ENCODE measurements around the gene TAF1. TPM values are rescaled to one million over a fixed set of nuclear protein-coding genes. Genes with fewer than 3 reads are reported as not detected.
"Not testable (repeated sequence)": the region's sequence is repeated elsewhere in the genome, so short reads cannot be mapped to it uniquely, and the experiment has no call there.

TAF1 gene
- total RNA-seq, 1 donor from 2014 or later = 29.7 TPM

DNA sequence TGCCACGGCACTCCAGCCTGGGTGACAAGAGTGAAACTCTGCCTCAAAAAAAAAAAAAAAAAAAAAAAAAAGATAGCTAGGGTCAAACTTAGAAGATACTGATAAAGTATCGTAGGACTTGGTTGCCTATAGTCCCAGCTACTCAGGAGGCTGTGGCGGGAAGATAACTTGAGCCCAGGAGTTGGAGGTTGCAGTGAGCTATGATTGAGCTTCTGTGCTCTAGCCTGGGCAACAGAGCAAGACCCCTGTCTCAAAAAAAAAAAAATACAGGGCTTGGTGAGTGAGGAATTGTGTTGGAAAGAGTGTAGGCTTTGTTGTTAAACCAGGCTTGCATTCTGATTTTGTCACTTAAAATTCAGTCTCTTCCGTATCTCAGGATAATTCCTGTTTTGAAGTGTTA lies 6.2 kb downstream of the TAF1 start:
- Histone ChIP-seq H3F3A (ENCODE audit: low read depth) (no peaks in the 10 kb centered on the region), H3K27ac (no peak overlapping the region), H3K9ac (no peak overlapping the region), H2AFZ (replicated peaks) (no peak overlapping the region), H3K4me2 (no peak overlapping the region), H3K79me2 (ENCODE audit: low read depth) (peaks cover 46% of the 10 kb centered on the region), H3K36me3 (no peaks in the 10 kb centered on the region), H3K9me3 (ENCODE audit: low read depth) (no peaks in the 10 kb centered on the region), H3K27me3 (no peaks in the 10 kb centered on the region), H3K4me1 (no peaks in the 10 kb centered on the region), H3K4me3 (no peak overlapping the region), H4K20me1 (ENCODE audit: low read depth) (no peaks in the 10 kb centered on the region)
- Mint-ChIP-seq H3K36me3 (peaks cover 10% of the 10 kb centered on the region), H3K27me3 (ENCODE audit: insufficient read depth, low read depth) (no peaks in the 10 kb centered on the region), H3K9me3 (peaks cover 8% of the 10 kb centered on the region), H3K27ac (no peak overlapping the region), H3K4me3 (no peak overlapping the region), H3K4me1 (peaks cover 7% of the 10 kb centered on the region)
- no peak for TF ChIP-seq EZH2 (IDR thresholded peaks at IDR 0.05)
- TF ChIP-seq EZH2phosphoT487 (IDR thresholded peaks at IDR 0.05) = no peak
- TF ChIP-seq, protein P1, sequence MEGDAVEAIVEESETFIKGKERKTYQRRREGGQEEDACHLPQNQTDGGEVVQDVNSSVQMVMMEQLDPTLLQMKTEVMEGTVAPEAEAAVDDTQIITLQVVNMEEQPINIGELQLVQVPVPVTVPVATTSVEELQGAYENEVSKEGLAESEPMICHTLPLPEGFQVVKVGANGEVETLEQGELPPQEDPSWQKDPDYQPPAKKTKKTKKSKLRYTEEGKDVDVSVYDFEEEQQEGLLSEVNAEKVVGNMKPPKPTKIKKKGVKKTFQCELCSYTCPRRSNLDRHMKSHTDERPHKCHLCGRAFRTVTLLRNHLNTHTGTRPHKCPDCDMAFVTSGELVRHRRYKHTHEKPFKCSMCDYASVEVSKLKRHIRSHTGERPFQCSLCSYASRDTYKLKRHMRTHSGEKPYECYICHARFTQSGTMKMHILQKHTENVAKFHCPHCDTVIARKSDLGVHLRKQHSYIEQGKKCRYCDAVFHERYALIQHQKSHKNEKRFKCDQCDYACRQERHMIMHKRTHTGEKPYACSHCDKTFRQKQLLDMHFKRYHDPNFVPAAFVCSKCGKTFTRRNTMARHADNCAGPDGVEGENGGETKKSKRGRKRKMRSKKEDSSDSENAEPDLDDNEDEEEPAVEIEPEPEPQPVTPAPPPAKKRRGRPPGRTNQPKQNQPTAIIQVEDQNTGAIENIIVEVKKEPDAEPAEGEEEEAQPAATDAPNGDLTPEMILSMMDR (IDR thresholded peaks at IDR 0.05) = no peak
- DNase-seq (ENCODE audit: low spot score) = no peak

DNA sequence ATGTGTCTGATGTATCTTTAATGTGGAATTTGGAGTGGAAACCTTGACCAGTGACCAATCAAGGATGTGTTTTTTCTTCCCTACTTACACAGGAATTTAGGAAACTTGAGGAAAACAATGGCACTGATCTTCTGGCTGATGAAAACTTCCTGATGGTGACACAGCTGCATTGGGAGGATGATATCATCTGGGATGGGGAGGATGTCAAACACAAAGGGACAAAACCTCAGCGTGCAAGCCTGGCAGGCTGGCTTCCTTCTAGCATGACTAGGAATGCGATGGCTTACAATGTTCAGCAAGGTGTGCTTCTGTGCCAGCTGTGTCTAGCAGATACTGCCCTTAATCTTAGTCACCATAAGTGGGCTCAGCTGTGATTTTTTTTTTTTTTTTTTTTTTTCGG lies 12.6 kb downstream of the TAF1 start:
- DNase-seq (ENCODE audit: low spot score) = no peak
- no peak for TF ChIP-seq EZH2 (IDR thresholded peaks at IDR 0.05)
- TF ChIP-seq EZH2phosphoT487 (IDR thresholded peaks at IDR 0.05) = no peak
- TF ChIP-seq, protein P1 (IDR thresholded peaks at IDR 0.05) = no peak
- no peak overlapping the region for H3K4me3 Mint-ChIP-seq
- no peaks in the 10 kb centered on the region for H4K20me1 ChIP-seq (ENCODE audit: low read depth)
- no peaks in the 10 kb centered on the region for H3K27me3 ChIP-seq
- H3K4me2 ChIP-seq = no peak overlapping the region
- H3K79me2 ChIP-seq (ENCODE audit: low read depth) = no peaks in the 10 kb centered on the region
- H3K36me3 ChIP-seq = no peaks in the 10 kb centered on the region
- peaks cover 4% of the 10 kb centered on the region for H3K9me3 ChIP-seq (ENCODE audit: low read depth)
- H3K4me1 Mint-ChIP-seq = no peaks in the 10 kb centered on the region
- no peak overlapping the region for H3K27ac Mint-ChIP-seq
- peaks cover 12% of the 10 kb centered on the region for H3K36me3 Mint-ChIP-seq
- no peak overlapping the region for H3K9ac ChIP-seq
- no peak overlapping the region for H3K4me3 ChIP-seq
- no peaks in the 10 kb centered on the region for H3K9me3 Mint-ChIP-seq
- no peak overlapping the region for H3K27ac ChIP-seq
- no peak overlapping the region for H2AFZ ChIP-seq (replicated peaks)
- H3F3A ChIP-seq (ENCODE audit: low read depth) = no peaks in the 10 kb centered on the region
- no peaks in the 10 kb centered on the region for H3K27me3 Mint-ChIP-seq (ENCODE audit: insufficient read depth, low read depth)
- no peaks in the 10 kb centered on the region for H3K4me1 ChIP-seq

DNA sequence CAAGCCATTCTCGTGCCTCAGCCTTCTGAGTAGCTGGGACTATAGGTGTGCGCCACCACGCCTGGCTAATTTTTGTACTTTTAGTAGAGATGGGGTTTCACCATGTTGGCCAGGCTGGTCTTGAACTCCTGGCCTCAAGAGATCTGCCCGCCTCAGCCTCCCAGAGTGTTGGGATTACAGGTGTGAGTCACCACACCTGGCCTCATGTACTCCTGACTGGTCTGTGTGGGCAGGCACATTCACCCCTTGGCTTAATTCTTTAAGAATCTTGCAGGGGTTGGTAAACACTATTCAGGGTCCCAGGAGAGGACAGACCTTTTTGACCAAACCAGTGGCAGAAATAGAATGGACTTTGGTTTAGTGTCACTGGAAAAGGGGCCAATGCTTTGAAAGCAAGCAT lies 25.6 kb downstream of the TAF1 start:
- not testable (repeated sequence) for H3K27ac ChIP-seq; H3K36me3 ChIP-seq; H2AFZ ChIP-seq (replicated peaks); H3K9me3 Mint-ChIP-seq; H3K79me2 ChIP-seq (ENCODE audit: low read depth); H3K9ac ChIP-seq; H3K4me2 ChIP-seq; H3K9me3 ChIP-seq (ENCODE audit: low read depth); DNase-seq (ENCODE audit: low spot score); H3K27me3 Mint-ChIP-seq (ENCODE audit: insufficient read depth, low read depth); H4K20me1 ChIP-seq (ENCODE audit: low read depth); H3K4me3 Mint-ChIP-seq; H3K4me1 Mint-ChIP-seq; H3F3A ChIP-seq (ENCODE audit: low read depth); H3K27ac Mint-ChIP-seq; H3K4me3 ChIP-seq; H3K4me1 ChIP-seq; H3K27me3 ChIP-seq
- H3K36me3 Mint-ChIP-seq = peaks cover 19% of the 10 kb centered on the region

DNA sequence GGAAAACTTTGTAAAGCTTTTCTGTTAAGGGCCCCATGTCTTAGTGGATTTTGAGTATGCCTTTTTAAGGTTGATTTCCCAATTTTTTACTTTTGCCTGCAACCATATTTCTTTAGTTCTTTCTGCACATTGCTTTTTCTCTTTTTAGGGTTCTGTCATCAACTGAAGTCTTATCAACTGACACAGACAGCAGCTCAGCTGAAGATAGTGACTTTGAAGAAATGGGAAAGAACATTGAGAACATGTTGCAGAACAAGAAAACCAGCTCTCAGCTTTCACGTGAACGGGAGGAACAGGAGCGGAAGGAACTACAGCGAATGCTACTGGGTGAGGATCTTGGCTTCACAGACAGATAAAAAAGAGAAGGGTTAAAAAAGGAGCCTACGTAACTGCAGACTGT lies 27.8 kb downstream of the TAF1 start:
- Mint-ChIP-seq H3K27me3 (ENCODE audit: insufficient read depth, low read depth) (no peaks in the 10 kb centered on the region), H3K4me1 (no peaks in the 10 kb centered on the region), H3K9me3 (peaks cover 2% of the 10 kb centered on the region), H3K27ac (no peak overlapping the region), H3K36me3 (peaks cover 30% of the 10 kb centered on the region), H3K4me3 (no peak overlapping the region)
- no peaks in the 10 kb centered on the region for H3K9me3 ChIP-seq (ENCODE audit: low read depth)
- H3K27ac ChIP-seq = no peak overlapping the region
- no peak overlapping the region for H3K4me2 ChIP-seq
- H4K20me1 ChIP-seq (ENCODE audit: low read depth) = no peaks in the 10 kb centered on the region
- H3K36me3 ChIP-seq = no peaks in the 10 kb centered on the region
- H3K4me3 ChIP-seq = no peak overlapping the region
- H2AFZ ChIP-seq (replicated peaks) = no peak overlapping the region
- no peaks in the 10 kb centered on the region for H3K27me3 ChIP-seq
- DNase-seq (ENCODE audit: low spot score) = no peak
- no peak overlapping the region for H3K9ac ChIP-seq
- H3K79me2 ChIP-seq (ENCODE audit: low read depth) = no peaks in the 10 kb centered on the region
- H3K4me1 ChIP-seq = no peaks in the 10 kb centered on the region
- TF ChIP-seq, protein P1 (IDR thresholded peaks at IDR 0.05) = no peak
- TF ChIP-seq EZH2phosphoT487 (IDR thresholded peaks at IDR 0.05) (no peak), EZH2 (IDR thresholded peaks at IDR 0.05) (no peak)
- H3F3A ChIP-seq (ENCODE audit: low read depth) = no peaks in the 10 kb centered on the region

All from neural progenitor cell (in vitro differentiated cells).